PFSK-1 (cell line): ENCODE measurements around the gene LGALS3BP.

ENCODE experiments used
- POLR2AphosphoS5 ChIP-seq: IDR thresholded peaks from 2 replicates; pipeline ENCODE4 v1.6.1; 2012; ENCODE audit warnings: low read depth, mild to moderate bottlenecking, control low read depth, low read length, moderate library complexity
- TAF1 ChIP-seq: IDR thresholded peaks from 2 replicates; pipeline ENCODE4 v1.6.1; 2012; ENCODE audit warnings: low read length, control low read depth, borderline replicate concordance; ENCODE audit not compliant: insufficient read depth

- TF ChIP-seq TAF1 = no peak
- TF ChIP-seq POLR2AphosphoS5 = no peak
Observed at GRCh38 chr17:78950870-78951269, 28.9 kb downstream of the LGALS3BP start.
